Erythroblast (primary cell): Measurements from ENCODE around the gene NBEAL2.

Experiments used
- GATA1 ChIP-seq: IDR thresholded peaks from 2 replicates; pipeline ENCODE4 v1.6.1; 2011; ENCODE audit warnings: low read depth, mild to moderate bottlenecking, control low read depth, low read length, moderate library complexity
- POLR2A ChIP-seq: IDR thresholded peaks from 2 replicates; pipeline ENCODE4 v1.6.1; 2011; ENCODE audit warnings: mild to moderate bottlenecking, low read length

DNA sequence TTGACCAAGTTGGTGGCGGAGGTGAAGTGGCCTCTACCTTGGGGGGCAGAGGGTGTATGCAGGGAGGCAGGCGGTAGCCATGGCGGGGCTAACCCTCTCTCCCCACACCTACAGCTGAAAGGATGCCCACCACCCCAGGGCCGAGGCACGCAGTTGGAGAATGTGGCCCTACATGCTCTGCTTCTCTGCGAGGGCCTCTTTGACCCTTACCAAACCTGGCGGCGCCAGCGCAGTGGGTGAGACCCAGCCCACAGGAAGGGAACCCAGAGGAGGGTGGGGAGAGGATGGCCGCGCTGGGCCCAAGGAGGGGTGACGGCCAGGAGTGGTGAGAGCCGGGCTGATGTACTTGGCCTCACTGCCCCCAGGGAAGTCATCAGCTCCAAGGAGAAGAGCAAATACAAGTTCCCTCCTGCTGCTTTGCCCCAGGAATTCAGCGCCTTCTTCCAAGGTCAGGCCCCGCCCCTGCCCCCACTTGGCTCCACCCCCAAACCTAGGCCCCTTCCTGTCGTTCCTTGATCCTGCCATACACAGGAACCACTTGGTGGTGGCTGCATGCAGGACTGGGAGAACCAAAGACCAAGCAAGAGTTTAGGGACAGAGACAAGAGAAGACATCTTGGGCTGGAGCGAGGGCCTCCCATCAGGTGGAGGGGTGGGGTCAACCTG lies 9.8 kb downstream of the NBEAL2 start:
- TF ChIP-seq POLR2A (no peak), GATA1 (no peak)
